ENCODE results near the gene NFIA. TPM values are rescaled to one million over a fixed set of nuclear protein-coding genes. Genes with fewer than 3 reads are reported as not detected.

Gene NFIA
- total RNA-seq, 1 experiment from 2014 or later: 0.35 TPM

- no peak overlapping the region for H3K4ac ChIP-seq (ENCODE audit: low read depth, low read length)
- no peak for TF ChIP-seq CTCF (conservative IDR thresholded peaks at IDR 0.05)
- H3K27ac ChIP-seq (ENCODE audit: insufficient read length, low read depth, low read length): no peak overlapping the region
- Mint-ChIP-seq H3K4me3 (no peak overlapping the region), H3K4me1 (peaks cover 24 to 30% of the 10 kb centered on the region in 2 experiments), H3K27me3 (ENCODE audit: low read depth) (no peaks in the 10 kb centered on the region; the same call in 1 of the 2 replicates), H3K27ac (no peak overlapping the region), H3K9me3 (no peaks in the 10 kb centered on the region), H3K36me3 (ENCODE audit: insufficient read depth in 1 of 3, low read depth in 3 of 3) (no peaks in the 10 kb centered on the region)
- H3K9ac ChIP-seq (ENCODE audit: extremely low read depth, insufficient read length, low read length): no peak overlapping the region
- no peak overlapping the region for H4K91ac ChIP-seq (ENCODE audit: insufficient read length, low read depth, low read length)
- H2AFZ ChIP-seq (ENCODE audit: low read length): no peak overlapping the region
- no peak for DNase-seq
- no peak overlapping the region for H3K14ac ChIP-seq (ENCODE audit: insufficient read depth, low read length)
- H3K79me2 ChIP-seq (ENCODE audit: insufficient read depth, low read length): no peaks in the 10 kb centered on the region
- no peaks in the 10 kb centered on the region; the same call in 1 of the 2 replicates for H3K4me1 ChIP-seq (ENCODE audit: insufficient read depth, low read length)
- no peak overlapping the region for H4K5ac ChIP-seq (ENCODE audit: insufficient read length, low read depth, low read length)
- no peak overlapping the region for H3K56ac ChIP-seq (ENCODE audit: insufficient read length, low read depth, low read length)
- no peak overlapping the region for H4K8ac ChIP-seq (replicated peaks; ENCODE audit: insufficient read length, low read depth, low read length)
- H3K23me2 ChIP-seq (ENCODE audit: insufficient read length, low read depth, low read length, poor library complexity, severe bottlenecking): no peaks in the 10 kb centered on the region
- no peak overlapping the region for H3K23ac ChIP-seq (ENCODE audit: insufficient read length, low read depth, low read length)
- no peak overlapping the region for H3K4me2 ChIP-seq (ENCODE audit: insufficient read depth, insufficient read length, low read length)
- no CpG with 5 or more reads among the region's 3 CpGs for WGBS (ENCODE audit: extremely low coverage, insufficient read length, low lambda C conversion rate)
- H2BK120ac ChIP-seq (ENCODE audit: low read depth, low read length, poor library complexity, severe bottlenecking): no peak overlapping the region
- H2BK12ac ChIP-seq (ENCODE audit: insufficient read length, low read depth, low read length): no peak overlapping the region
- no peak overlapping the region for H2BK20ac ChIP-seq (ENCODE audit: low read depth, low read length, poor library complexity, severe bottlenecking)
- H2BK5ac ChIP-seq (ENCODE audit: insufficient read length, low read length): no peak overlapping the region
- H3K27me3 ChIP-seq (ENCODE audit: insufficient read depth, low read length): no peaks in the 10 kb centered on the region
- no peak overlapping the region for H3T11ph ChIP-seq (ENCODE audit: low read length)
- H3K9me3 ChIP-seq (ENCODE audit: control insufficient read depth, low read depth, low read length): no peaks in the 10 kb centered on the region
- no peak overlapping the region for H2AK5ac ChIP-seq (ENCODE audit: insufficient read length, low read length)
- no peak overlapping the region for H3K18ac ChIP-seq (ENCODE audit: insufficient read length, low read depth, low read length)
- no peaks in the 10 kb centered on the region for H4K20me1 ChIP-seq (ENCODE audit: control insufficient read depth, insufficient read depth, insufficient read length)
- no peak overlapping the region for H2BK15ac ChIP-seq (ENCODE audit: low read depth, low read length)
- no peaks in the 10 kb centered on the region for H3K79me1 ChIP-seq (ENCODE audit: insufficient read depth, low read depth, low read length, poor library complexity, severe bottlenecking)
Measured at GRCh38 chr1:61255358-61255703, 173.0 kb downstream of the NFIA start.

Data from H9 (cell line).